Kidney (tissue), 14 donors: ENCODE results near the gene DLG2. TPM values are rescaled to one million over a fixed set of nuclear protein-coding genes. Genes with fewer than 3 reads are reported as not detected.

Source experiments
- DNase-seq, 5 donors: peaks; one replicate each; pipeline ENCODE4 v3.0.0-alpha.2; 2013 to 2020
- FAIRE-seq: peaks from 2 replicates; lab custom pipeline; 2012; peaks lifted over from hg19 to GRCh38; lab: Jason Lieb, UNC
- H3K27ac ChIP-seq, 2 donors: one replicate each; pipeline ENCODE4 v1.7.0; 2013; ENCODE audit warnings: low read depth in 2 of 2, low read length in 2 of 2, inconsistent platforms in 1 of 2
- H3K27me3 ChIP-seq: one replicate; pipeline ENCODE4 v1.7.1; 2013; ENCODE audit warnings: low read length, inconsistent platforms; ENCODE audit not compliant: control insufficient read depth, insufficient read depth
- H3K36me3 ChIP-seq, 3 donors: one replicate each; pipeline versions ENCODE4 v1.7.0 to v1.7.1; 2013; ENCODE audit warnings: low read length in 3 of 3, control low read depth in 1 of 3, inconsistent platforms in 1 of 3; ENCODE audit not compliant: insufficient read depth in 3 of 3, control insufficient read depth in 2 of 3
- H3K4me1 ChIP-seq, 3 donors: one replicate each; pipeline versions ENCODE4 v1.7.0 to v1.7.1; 2013; ENCODE audit warnings: low read length in 3 of 3, inconsistent platforms in 1 of 3, low read depth in 1 of 3; ENCODE audit not compliant: control insufficient read depth in 2 of 3, insufficient read depth in 2 of 3
- H3K4me3 ChIP-seq, 3 donors: one replicate each; pipeline versions ENCODE4 v1.7.0 to v1.8.1; 2013; ENCODE audit warnings: low read length in 3 of 3, control low read depth in 1 of 3, inconsistent platforms in 1 of 3
- H3K9ac ChIP-seq, 3 donors: one replicate each; pipeline versions ENCODE4 v1.7.0 to v1.7.1; 2013; ENCODE audit warnings: low read length in 3 of 3, control low read depth in 1 of 3, inconsistent platforms in 1 of 3
- H3K9me3 ChIP-seq, 3 donors: one replicate each; pipeline versions ENCODE4 v1.7.0 to v1.7.1; 2013; ENCODE audit warnings: low read length in 3 of 3, control low read depth in 1 of 3, inconsistent platforms in 1 of 3; ENCODE audit not compliant: control insufficient read depth in 2 of 3, insufficient read depth in 1 of 3
- intact Hi-C: fragments of 100-400 bp; cut with DNase I; formaldehyde crosslinking; loops from one replicate; pipeline ENCODE4 v1.11.1; 2022
- polyA plus RNA-seq: library from polyadenylated mRNA; stranded (reverse); fragments of 350-450 nt; fragmentation: Illumina TruSeq; extraction: RNeasy Lipid Tissue Mini Kit (QIAGEN cat#74804); gene quantifications from one replicate; pipeline ENCODE4 v1.2.3, GENCODE V29; 2014; ENCODE audit warnings: low read depth, low replicate concordance; ENCODE audit not compliant: insufficient read depth
- total RNA-seq: library from RNA; stranded (reverse); fragmentation: NEBNext Ultra II Directional; extraction: Animal tissue kit (Norgen Biotek cat#: 25700); gene quantifications from one replicate; pipeline ENCODE4 v1.2.1, GENCODE V29; 2021
- TF ChIP-seq, protein P1 (sequence below): IDR thresholded peaks from 3 replicates; pipeline ENCODE4 v1.5.1; 2012; ENCODE audit warnings: mild to moderate bottlenecking, moderate library complexity, borderline replicate concordance; ENCODE audit not compliant: insufficient read depth; ENCODE audit errors: extremely low read depth
- donor health status: control.
- donor health status: control.
- donor health status: control.
- donor health status: control.
- donor health status: control.
- donor health status: DM: yes; HTN: yes; CAD: no.
- donor health status: Normal renal cell carcinoma (clear cell type).

The DLG2 gene
- total and polyA plus RNA-seq, 2 donors from 2014 or later = 2.9 to 7.2 TPM

DNA sequence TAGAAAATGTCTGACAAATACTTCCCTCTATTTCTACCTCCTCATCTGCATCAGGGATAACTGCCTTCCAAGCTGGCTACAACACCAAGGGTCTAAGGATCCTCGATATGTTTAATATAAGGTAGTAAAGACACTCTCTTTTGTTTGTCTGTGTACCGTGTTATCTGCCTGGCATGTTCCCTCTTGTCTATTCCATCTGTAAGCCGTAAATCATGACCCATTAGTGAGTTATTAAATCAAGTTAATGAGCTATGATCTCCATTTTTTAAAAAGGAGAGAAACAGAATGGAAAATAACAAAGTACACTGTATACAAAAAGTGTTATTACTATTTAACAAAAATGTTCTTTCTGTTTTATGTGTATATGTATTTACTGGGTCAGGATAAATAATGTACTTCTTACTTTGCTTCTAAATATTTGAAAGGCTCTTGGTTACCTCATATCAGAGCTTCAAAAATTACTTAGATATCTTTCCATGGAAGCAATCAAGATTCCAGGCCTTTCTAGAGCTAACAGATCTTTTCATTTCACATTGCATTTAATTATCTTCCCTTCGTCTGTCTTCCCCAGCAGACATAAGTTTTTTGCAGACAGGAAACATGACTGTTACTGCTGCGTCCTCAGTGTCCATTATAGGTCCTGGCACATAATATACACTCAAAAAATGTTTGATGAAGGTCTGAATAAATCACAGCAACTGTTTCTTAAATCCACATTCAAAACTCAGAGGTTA lies 1998.4 kb downstream of the DLG2 start:
- FAIRE-seq = no peak
- H3K36me3 ChIP-seq = no peaks in the 10 kb centered on the region
- no peak for DNase-seq
- no peak overlapping the region for H3K9ac ChIP-seq
- no peak overlapping the region for H3K4me3 ChIP-seq
- H3K27me3 ChIP-seq = no peaks in the 10 kb centered on the region
- TF ChIP-seq, protein P1, sequence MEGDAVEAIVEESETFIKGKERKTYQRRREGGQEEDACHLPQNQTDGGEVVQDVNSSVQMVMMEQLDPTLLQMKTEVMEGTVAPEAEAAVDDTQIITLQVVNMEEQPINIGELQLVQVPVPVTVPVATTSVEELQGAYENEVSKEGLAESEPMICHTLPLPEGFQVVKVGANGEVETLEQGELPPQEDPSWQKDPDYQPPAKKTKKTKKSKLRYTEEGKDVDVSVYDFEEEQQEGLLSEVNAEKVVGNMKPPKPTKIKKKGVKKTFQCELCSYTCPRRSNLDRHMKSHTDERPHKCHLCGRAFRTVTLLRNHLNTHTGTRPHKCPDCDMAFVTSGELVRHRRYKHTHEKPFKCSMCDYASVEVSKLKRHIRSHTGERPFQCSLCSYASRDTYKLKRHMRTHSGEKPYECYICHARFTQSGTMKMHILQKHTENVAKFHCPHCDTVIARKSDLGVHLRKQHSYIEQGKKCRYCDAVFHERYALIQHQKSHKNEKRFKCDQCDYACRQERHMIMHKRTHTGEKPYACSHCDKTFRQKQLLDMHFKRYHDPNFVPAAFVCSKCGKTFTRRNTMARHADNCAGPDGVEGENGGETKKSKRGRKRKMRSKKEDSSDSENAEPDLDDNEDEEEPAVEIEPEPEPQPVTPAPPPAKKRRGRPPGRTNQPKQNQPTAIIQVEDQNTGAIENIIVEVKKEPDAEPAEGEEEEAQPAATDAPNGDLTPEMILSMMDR = no peak
- intact Hi-C loops = no loop called here
- H3K4me1 ChIP-seq = no peaks in the 10 kb centered on the region
- no peaks in the 10 kb centered on the region for H3K9me3 ChIP-seq
- H3K27ac ChIP-seq = no peak overlapping the region

DNA sequence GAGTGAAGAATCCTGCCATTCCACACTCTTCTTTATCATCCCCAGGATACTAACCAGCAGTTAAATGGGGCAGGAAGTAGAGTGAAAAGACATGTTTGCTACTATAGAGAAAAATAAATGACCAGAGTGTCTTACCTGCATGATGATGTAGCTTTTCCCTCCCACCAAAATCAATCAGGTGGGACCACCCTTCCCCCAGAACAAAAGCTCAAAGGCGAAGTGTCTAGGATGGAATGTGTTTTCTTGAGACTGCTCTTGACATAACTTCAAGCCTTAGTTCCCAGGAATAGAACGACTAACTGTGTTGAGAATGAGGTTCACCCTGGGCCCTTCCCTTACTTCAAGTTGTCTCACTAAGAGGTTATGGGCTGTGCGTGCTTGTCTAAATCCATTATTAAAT lies 2001.8 kb downstream of the DLG2 start:
- DNase-seq = no peak
- Histone ChIP-seq H3K4me3 (no peak overlapping the region), H3K27me3 (no peaks in the 10 kb centered on the region), H3K9me3 (no peaks in the 10 kb centered on the region), H3K9ac (no peak overlapping the region), H3K4me1 (no peaks in the 10 kb centered on the region), H3K27ac (no peak overlapping the region), H3K36me3 (no peaks in the 10 kb centered on the region)
- intact Hi-C loops = no loop called here
- TF ChIP-seq, protein P1 = no peak
- no peak for FAIRE-seq

DNA sequence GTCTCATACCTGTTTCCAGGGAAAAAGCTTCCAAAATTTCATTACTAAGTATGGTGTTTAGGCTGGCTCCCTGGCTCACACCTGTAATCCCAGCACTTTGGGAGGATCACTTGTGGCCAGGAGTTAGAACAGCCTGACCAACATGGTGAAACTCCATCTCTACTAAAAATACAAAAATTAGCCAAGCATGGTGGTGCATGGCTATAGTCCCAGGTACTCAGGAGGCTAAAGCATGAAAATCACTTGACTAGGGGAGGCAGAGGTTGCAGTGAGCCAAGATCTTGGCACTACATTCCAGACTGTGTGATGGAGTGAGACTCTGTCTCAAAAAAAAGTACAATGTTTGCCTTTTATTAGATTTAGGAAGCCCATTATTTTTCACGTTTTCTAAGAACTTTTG lies 2009.5 kb downstream of the DLG2 start:
- H3K4me1 ChIP-seq = no peaks in the 10 kb centered on the region
- intact Hi-C loops = no loop called here
- FAIRE-seq (no peak), DNase-seq (no peak)
- H3K9me3 ChIP-seq = no peaks in the 10 kb centered on the region
- TF ChIP-seq, protein P1 = no peak
- no peak overlapping the region for H3K9ac ChIP-seq
- no peak overlapping the region for H3K4me3 ChIP-seq
- H3K36me3 ChIP-seq = no peaks in the 10 kb centered on the region
- H3K27ac ChIP-seq = no peak overlapping the region
- H3K27me3 ChIP-seq = no peaks in the 10 kb centered on the region

DNA sequence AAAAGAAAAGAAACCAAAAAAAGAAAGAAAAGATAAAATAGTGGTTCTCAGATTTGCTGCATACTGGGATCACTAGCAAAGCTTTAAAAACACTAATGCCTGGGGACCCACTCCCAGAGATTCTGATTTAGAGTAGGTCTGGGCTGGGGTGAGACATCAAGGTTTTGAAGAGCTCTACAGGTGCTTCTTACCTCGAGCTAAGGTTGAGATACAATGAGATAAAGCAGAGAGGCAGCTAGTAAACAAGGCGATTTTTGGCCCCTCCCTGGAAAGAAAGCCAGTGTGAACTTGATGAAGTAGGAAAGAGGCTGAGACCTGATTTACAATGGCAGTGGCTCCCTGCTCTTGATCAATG lies 2013.4 kb downstream of the DLG2 start:
- intact Hi-C loops = no loop called here
- Histone ChIP-seq H3K9ac (no peak overlapping the region), H3K4me3 (no peak overlapping the region), H3K9me3 (no peaks in the 10 kb centered on the region), H3K27ac (no peak overlapping the region), H3K4me1 (no peaks in the 10 kb centered on the region), H3K36me3 (no peaks in the 10 kb centered on the region), H3K27me3 (no peaks in the 10 kb centered on the region)
- no peak for DNase-seq
- TF ChIP-seq, protein P1 = no peak
- no peak for FAIRE-seq
